ENCODE measurements around the gene NXN. TPM values are rescaled to one million over a fixed set of nuclear protein-coding genes. Genes with fewer than 3 reads are reported as not detected.

The NXN gene
- total RNA-seq, 3 donors from 2014 or later: 5.3 to 98.1 (median 9.7) TPM

GRCh38 chr17:804541-805435 lies 174.8 kb downstream of the NXN start:
- DNase-seq (no peak), ATAC-seq (no peak)
- TF ChIP-seq CTCF (IDR thresholded peaks at IDR 0.05): no peak
- intact Hi-C loops (cut with DNase I, micrococcal nuclease): no loop called here
- Histone ChIP-seq H3K4me3 (no peak overlapping the region), H3K4me1 (ENCODE audit: low read depth) (no peaks in the 10 kb centered on the region), H3K36me3 (ENCODE audit: low read depth) (no peaks in the 10 kb centered on the region), H3K9me3 (no peaks in the 10 kb centered on the region)

GRCh38 chr17:802901-803881 lies 176.4 kb downstream of the NXN start:
- intact Hi-C loops (cut with DNase I, micrococcal nuclease): no loop called here
- no peaks in the 10 kb centered on the region for H3K9me3 ChIP-seq
- ATAC-seq (no peak), DNase-seq (no peak)
- H3K4me3 ChIP-seq: no peak overlapping the region
- no peaks in the 10 kb centered on the region for H3K4me1 ChIP-seq (ENCODE audit: low read depth)
- H3K36me3 ChIP-seq (ENCODE audit: low read depth): no peaks in the 10 kb centered on the region
- no peak for TF ChIP-seq CTCF (IDR thresholded peaks at IDR 0.05)

GRCh38 chr17:802481-802880 lies 177.1 kb downstream of the NXN start:
- Histone ChIP-seq H3K9me3 (no peaks in the 10 kb centered on the region), H3K4me1 (ENCODE audit: low read depth) (no peaks in the 10 kb centered on the region), H3K4me3 (no peak overlapping the region), H3K36me3 (ENCODE audit: low read depth) (no peaks in the 10 kb centered on the region)
- intact Hi-C loops (cut with DNase I, micrococcal nuclease): no loop called here
- ATAC-seq: no peak
- DNase-seq: no peak
- TF ChIP-seq CTCF (IDR thresholded peaks at IDR 0.05): no peak

GRCh38 chr17:801660-802059 lies 177.9 kb downstream of the NXN start:
- no peak for TF ChIP-seq CTCF (IDR thresholded peaks at IDR 0.05)
- Histone ChIP-seq H3K4me1 (ENCODE audit: low read depth) (no peaks in the 10 kb centered on the region), H3K4me3 (no peak overlapping the region), H3K36me3 (ENCODE audit: low read depth) (no peaks in the 10 kb centered on the region), H3K9me3 (no peaks in the 10 kb centered on the region)
- DNase-seq: no peak
- intact Hi-C loops (cut with DNase I, micrococcal nuclease): no loop called here
- ATAC-seq: no peak

- DNase-seq: no peak
- no peak for TF ChIP-seq CTCF (IDR thresholded peaks at IDR 0.05)
- no peak for ATAC-seq
- no peaks in the 10 kb centered on the region for H3K9me3 ChIP-seq
- no peaks in the 10 kb centered on the region for H3K4me1 ChIP-seq (ENCODE audit: low read depth)
- no peaks in the 10 kb centered on the region for H3K36me3 ChIP-seq (ENCODE audit: low read depth)
- intact Hi-C loops (cut with DNase I, micrococcal nuclease): no loop called here
- no peak overlapping the region for H3K4me3 ChIP-seq
These were observed 178.9 kb downstream of the NXN start for GRCh38 chr17:800446-801242.
